Stomach (tissue), 4 donors: ENCODE measurements around the gene SLC38A3.

Experiments used
- EP300 ChIP-seq: sonication (generic); formaldehyde crosslinking; IDR thresholded peaks from one replicate; pipeline ENCODE4 v1.6.1; 2017; ENCODE audit warnings: antibody characterized with exemption
- POLR2A ChIP-seq, 4 donors: fragments of 450-650 bp; IDR thresholded peaks; one replicate each; pipeline ENCODE4 v1.6.1; 2016; ENCODE audit warnings: antibody characterized with exemption in 4 of 4, control low read depth in 2 of 4, mild to moderate bottlenecking in 1 of 4, moderate library complexity in 1 of 4
- POLR2AphosphoS5 ChIP-seq, 3 donors: sonication (generic); formaldehyde crosslinking; IDR thresholded peaks; one replicate each; pipeline ENCODE4 v1.6.1; 2016; ENCODE audit warnings: antibody characterized with exemption in 3 of 3
- TF ChIP-seq, protein P1 (sequence below), 7 experiments: fragments of 450-650 bp in 4 of 7; fragments of 200-600 bp in 3 of 7; sonication (generic) in 3 of 7; IDR thresholded peaks; one replicate each; pipeline ENCODE4 v1.5.1; 2016 to 2019; ENCODE audit warnings: antibody characterized with exemption in 7 of 7, control low read depth in 2 of 7, mild to moderate bottlenecking in 1 of 7

DNA sequence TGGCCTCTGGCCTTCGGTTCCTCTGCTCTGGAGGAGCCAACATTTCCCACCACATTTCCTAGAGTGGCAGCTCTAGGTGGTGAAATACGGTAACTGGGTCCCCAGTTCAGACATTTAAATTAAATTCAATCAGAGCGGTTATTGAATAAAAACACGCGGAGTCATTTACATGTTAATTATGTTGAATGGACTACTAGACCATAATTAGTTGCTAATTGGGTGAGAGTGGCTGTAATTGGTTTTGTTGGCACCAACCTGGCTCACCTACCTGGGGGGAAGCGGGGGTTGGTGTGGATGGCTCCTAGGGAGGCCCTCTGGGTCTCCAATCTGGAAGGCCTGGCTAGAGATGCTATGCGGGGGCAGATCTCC, 37.2 kb upstream of the SLC38A3 start:
- TF ChIP-seq, protein P1, sequence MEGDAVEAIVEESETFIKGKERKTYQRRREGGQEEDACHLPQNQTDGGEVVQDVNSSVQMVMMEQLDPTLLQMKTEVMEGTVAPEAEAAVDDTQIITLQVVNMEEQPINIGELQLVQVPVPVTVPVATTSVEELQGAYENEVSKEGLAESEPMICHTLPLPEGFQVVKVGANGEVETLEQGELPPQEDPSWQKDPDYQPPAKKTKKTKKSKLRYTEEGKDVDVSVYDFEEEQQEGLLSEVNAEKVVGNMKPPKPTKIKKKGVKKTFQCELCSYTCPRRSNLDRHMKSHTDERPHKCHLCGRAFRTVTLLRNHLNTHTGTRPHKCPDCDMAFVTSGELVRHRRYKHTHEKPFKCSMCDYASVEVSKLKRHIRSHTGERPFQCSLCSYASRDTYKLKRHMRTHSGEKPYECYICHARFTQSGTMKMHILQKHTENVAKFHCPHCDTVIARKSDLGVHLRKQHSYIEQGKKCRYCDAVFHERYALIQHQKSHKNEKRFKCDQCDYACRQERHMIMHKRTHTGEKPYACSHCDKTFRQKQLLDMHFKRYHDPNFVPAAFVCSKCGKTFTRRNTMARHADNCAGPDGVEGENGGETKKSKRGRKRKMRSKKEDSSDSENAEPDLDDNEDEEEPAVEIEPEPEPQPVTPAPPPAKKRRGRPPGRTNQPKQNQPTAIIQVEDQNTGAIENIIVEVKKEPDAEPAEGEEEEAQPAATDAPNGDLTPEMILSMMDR (IDR thresholded peaks at IDR 0.05): no peak
- no peak for TF ChIP-seq POLR2A (IDR thresholded peaks at IDR 0.05)
- no peak for TF ChIP-seq POLR2AphosphoS5 (IDR thresholded peaks at IDR 0.05)
- no peak for TF ChIP-seq EP300
